A549 (cell line): ENCODE results near the gene MTG2. TPM values are rescaled to one million over a fixed set of nuclear protein-coding genes. Genes with fewer than 3 reads are reported as not detected.

Source experiments
- ATAC-seq, 2 experiments: fragments of 200-7000 bp in 1 of 2; fragments of >200 bp in 1 of 2; cut with Nextera tagmentation in 1 of 2; cut with Tn5 transposase in 1 of 2; 3 replicates each; pipeline versions ENCODE4 v1.8.0 to v1.9.1; 2018 to 2020; ENCODE audit warnings: mild to moderate bottlenecking in 1 of 2, moderate library complexity in 1 of 2
- CTCF ChIA-PET: fragments of 300-600 bp; sonication (Branson Sonifier 250); formaldehyde crosslinking; extraction: SDS; loops from one replicate; lab custom pipeline; 2021; ENCODE audit warnings: antibody characterized with exemption, inconsistent platforms; lab: Yijun Ruan, JAX
- POLR2A ChIA-PET: fragments of 350-600 bp; formaldehyde crosslinking; extraction: SDS; loops from one replicate; lab custom pipeline; 2021; ENCODE audit warnings: antibody characterized with exemption, inconsistent platforms; lab: Yijun Ruan, JAX
- DNase-seq, 2 experiments: peaks; one replicate each; pipeline versions ENCODE4 v3.0.0 to v3.0.0-alpha.2; 2011 to 2016; ENCODE audit warnings: low read depth in 1 of 2, low spot score in 1 of 2
- FAIRE-seq: peaks from 2 replicates; lab custom pipeline; 2011; peaks lifted over from hg19 to GRCh38; lab: Jason Lieb, UNC
- H3K27ac ChIP-seq, 2 experiments: fragments of >200 bp; sonication (Bioruptor Twin); formaldehyde crosslinking; 3 replicates each; pipeline ENCODE4 v1.5.1; 2016 to 2017
- H3K4me1 ChIP-seq: fragments of >200 bp; sonication (Bioruptor Twin); formaldehyde crosslinking; 3 replicates; pipeline ENCODE4 v1.6.1; 2016
- H3K4me2 ChIP-seq: fragments of >200 bp; sonication (Bioruptor Twin); formaldehyde crosslinking; 3 replicates; pipeline ENCODE4 v1.6.1; 2016
- H3K4me3 ChIP-seq: fragments of >200 bp; sonication (Bioruptor Twin); formaldehyde crosslinking; 3 replicates; pipeline ENCODE4 v1.5.1; 2016
- H3K9me3 ChIP-seq: fragments of >200 bp; sonication (Bioruptor Twin); formaldehyde crosslinking; 3 replicates; pipeline ENCODE4 v1.6.1; 2016
- E2F6 ChIP-seq: IDR thresholded peaks from 2 replicates; pipeline ENCODE4 v1.6.1; 2012; ENCODE audit warnings: low read depth, borderline replicate concordance
- GATA3 ChIP-seq: IDR thresholded peaks from 2 replicates; pipeline ENCODE4 v1.6.1; 2012; ENCODE audit warnings: borderline replicate concordance
- HDAC2 ChIP-seq: fragments of 200-600 bp; sonication (generic); IDR thresholded peaks from 2 replicates; pipeline ENCODE4 v1.6.1; 2016
- HEYL ChIP-seq: fragments of 250-450 bp; sonication (Bioruptor Pico); IDR thresholded peaks from 2 replicates; pipeline ENCODE4 v1.8.0; 2021; ENCODE audit warnings: mild to moderate bottlenecking, moderate library complexity
- HMGXB4 ChIP-seq: fragments of 250-450 bp; sonication (Bioruptor Pico); IDR thresholded peaks from 2 replicates; pipeline ENCODE4 v1.5.0; 2021; ENCODE audit warnings: mild to moderate bottlenecking, moderate library complexity, borderline replicate concordance
- HOXA7 ChIP-seq: fragments of 250-450 bp; sonication (Bioruptor Pico); IDR thresholded peaks from 2 replicates; pipeline ENCODE4 v1.5.0; 2020; ENCODE audit warnings: mild to moderate bottlenecking, moderate library complexity
- HOXB5 ChIP-seq: fragments of 250-450 bp; sonication (Bioruptor Pico); IDR thresholded peaks from 2 replicates; pipeline ENCODE4 v1.5.0; 2020; ENCODE audit warnings: mild to moderate bottlenecking, moderate library complexity
- JUN ChIP-seq, 2 experiments: fragments of >200 bp; sonication (Bioruptor Twin); formaldehyde crosslinking; IDR thresholded peaks; 2 replicates in 1 of 2; 3 replicates in 1 of 2; pipeline ENCODE4 v1.6.1; 2016 to 2017
- NFE2L2 ChIP-seq: fragments of 150-350 bp; conservative IDR thresholded peaks from 2 replicates; pipeline ENCODE4 v1.6.1; 2014; ENCODE audit warnings: low read length
- PHF8 ChIP-seq: fragments of 200-600 bp; sonication (generic); IDR thresholded peaks from 2 replicates; pipeline ENCODE4 v1.6.1; 2016; ENCODE audit warnings: low read depth, mild to moderate bottlenecking, antibody characterized with exemption, moderate library complexity, borderline replicate concordance
- RNF2 ChIP-seq: fragments of 200-600 bp; sonication (generic); IDR thresholded peaks from 2 replicates; pipeline ENCODE4 v1.6.1; 2016; ENCODE audit warnings: low read depth, mild to moderate bottlenecking, antibody characterized with exemption, moderate library complexity, borderline replicate concordance
- TFCP2L1 ChIP-seq: fragments of 250-450 bp; sonication (Bioruptor Pico); IDR thresholded peaks from 2 replicates; pipeline ENCODE4 v1.5.0; 2021; ENCODE audit warnings: mild to moderate bottlenecking
- TP53 ChIP-seq: fragments of 250-450 bp; sonication (Bioruptor Pico); IDR thresholded peaks from 2 replicates; pipeline ENCODE4 v1.5.0; 2021; ENCODE audit warnings: mild to moderate bottlenecking, moderate library complexity
- ZFP36 ChIP-seq: fragments of 450-650 bp; IDR thresholded peaks from 2 replicates; pipeline ENCODE4 v1.6.1; 2014; ENCODE audit warnings: borderline replicate concordance; ENCODE audit not compliant: partially characterized antibody
- ZSCAN20 ChIP-seq: fragments of 250-450 bp; sonication (Bioruptor Pico); IDR thresholded peaks from 2 replicates; pipeline ENCODE4 v1.8.0; 2022; ENCODE audit warnings: mild to moderate bottlenecking, moderate library complexity
- WGBS: methylation state at CpG from one replicate; pipeline ENCODE4 v1.1.6; 2017; ENCODE audit errors: missing lambda C conversion rate; 5-methylcytosine and 5-hydroxymethylcytosine counted together
- polyA plus RNA-seq, 4 experiments: library from polyadenylated mRNA; depleted of rRNA in 3 of 4; stranded (reverse); fragments of >200 nt; fragmentation: RNase III in 1 of 4; extraction: RNeasy Plus Mini Kit Qiagen cat#74134 plus additional on column Dnase treatment in 1 of 4; gene quantifications; 2 replicates in 3 of 4; 3 replicates in 1 of 4; pipeline ENCODE4 v1.2.3, GENCODE V29; 2011 to 2017
- TF ChIP-seq, protein P1 (sequence below): fragments of >200 bp; sonication (Bioruptor Twin); formaldehyde crosslinking; IDR thresholded peaks from 2 replicates; pipeline ENCODE4 v1.6.1; 2016
- TF ChIP-seq, protein P2 (sequence below): fragments of >200 bp; sonication (Bioruptor Twin); formaldehyde crosslinking; IDR thresholded peaks from 3 replicates; pipeline ENCODE4 v1.5.1; 2016

MTG2 gene
- polyA plus RNA-seq, 2 of the 4 experiments (the other 2 are of a cell fraction): 21.9 to 28.7 TPM

DNA sequence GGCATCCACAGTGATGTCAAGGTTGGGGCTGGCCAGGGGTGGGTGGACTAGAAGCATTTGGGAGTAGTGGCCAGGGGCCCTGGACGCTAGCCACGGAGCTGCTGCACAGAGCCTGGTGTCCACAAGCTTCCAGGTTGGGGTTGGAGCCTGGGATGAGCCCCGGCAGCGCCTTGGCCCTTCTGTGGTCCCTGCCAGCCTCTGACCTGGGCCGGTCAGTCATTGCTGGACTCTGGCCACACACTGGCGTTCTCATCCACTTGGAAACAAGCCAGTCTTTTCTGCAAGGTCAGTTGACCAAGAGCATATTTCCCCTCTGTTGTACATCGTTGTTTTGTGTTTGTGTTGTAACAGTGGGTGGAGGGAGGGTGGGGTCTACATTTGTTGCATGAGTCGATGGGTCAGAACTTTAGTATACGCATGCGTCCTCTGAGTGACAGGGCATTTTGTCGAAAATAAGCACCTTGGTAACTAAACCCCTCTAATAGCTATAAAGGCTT lies 48.0 kb upstream of the MTG2 start:
- no peak overlapping the region for H3K27ac ChIP-seq
- FAIRE-seq (no peak), DNase-seq (no peak), ATAC-seq (peak in 1 of 2 experiments; percentile 13; a peak in 3 of 6 replicates)
- TF ChIP-seq HOXA7 (CRISPR knock-in tag) (0 out of 2 replicates have a peak, but pooled peaks have one; percentile 30), HEYL (CRISPR knock-in tag) (no peak), TFCP2L1 (CRISPR knock-in tag) (0 out of 2 replicates have a peak, but pooled peaks have one; percentile 33), GATA3 (no peak), TP53 (no peak), NFE2L2 (no peak)
- no peaks in the 10 kb centered on the region for H3K9me3 ChIP-seq
- no peak overlapping the region for H3K4me3 ChIP-seq
- CTCF ChIA-PET: interaction anchor here (0.6 to 5.1 kb wide), 7 partner anchors 8 to 125 kb away, joined by 5 to 75 read pairs (median 13); partner anchors contain the start of gene LSM14B
- H3K4me1 ChIP-seq: no peaks in the 10 kb centered on the region
- 78% methylated on average over 11 of the region's 11 CpGs for WGBS
- POLR2A ChIA-PET: interaction anchor here (1.1 to 2.0 kb wide), 3 partner anchors 13 to 124 kb away, joined by 4 to 8 read pairs (median 5); partner anchors contain the start of gene LSM14B
- no peak overlapping the region for H3K4me2 ChIP-seq

DNA sequence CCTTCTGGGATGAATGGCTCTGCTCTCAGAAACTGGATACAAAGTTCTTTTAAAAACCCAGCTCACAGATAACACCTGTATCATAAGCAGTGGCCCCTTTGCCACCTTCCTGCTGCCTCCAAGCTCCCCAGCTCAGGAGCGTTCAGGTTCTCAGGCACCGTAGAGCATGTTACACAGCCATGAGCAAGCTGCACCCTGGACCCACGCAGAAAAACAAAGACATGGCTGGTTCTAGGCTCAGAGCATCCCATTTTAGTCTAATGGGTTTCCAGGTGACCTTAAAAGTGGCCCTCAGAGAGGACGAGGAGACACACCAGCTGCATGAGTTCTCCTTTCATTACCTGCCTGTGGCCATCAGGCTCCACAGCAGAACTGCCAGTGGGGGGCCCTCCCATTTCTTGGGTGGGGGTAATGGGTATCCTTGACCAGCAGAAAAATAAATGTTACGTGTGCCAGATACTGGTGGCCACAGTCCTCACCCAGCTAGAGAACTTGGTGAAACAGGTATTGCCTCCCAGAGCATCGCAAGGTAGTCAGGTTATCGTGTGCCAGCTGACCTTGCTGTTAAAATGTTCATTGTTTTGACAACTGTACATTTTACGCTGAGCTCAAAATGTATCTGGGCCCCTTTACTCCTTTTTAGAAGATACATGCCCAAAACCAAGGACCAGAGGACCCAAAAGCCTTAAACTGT lies 47.1 kb upstream of the MTG2 start:
- WGBS: 98% methylated on average over 8 of the region's 8 CpGs
- Histone ChIP-seq H3K4me3 (no peak overlapping the region), H3K9me3 (no peaks in the 10 kb centered on the region), H3K4me1 (no peaks in the 10 kb centered on the region; the same call in 2 of the 3 replicates), H3K27ac (no peak overlapping the region), H3K4me2 (no peak overlapping the region)
- ChIA-PET POLR2A (interaction anchor here (1.1 to 2.0 kb wide), 3 partner anchors 14 to 124 kb away, joined by 4 to 8 read pairs (median 4); no protein-coding TSS in a partner anchor), CTCF (interaction anchor here (0.8 to 5.1 kb wide), 15 partner anchors 9 to 160 kb away, joined by 3 to 75 read pairs (median 4); partner anchors contain the start of gene LSM14B)
- no peak for FAIRE-seq
- no peak for DNase-seq
- no peak for ATAC-seq
- no peak for TF ChIP-seq HDAC2
- TF ChIP-seq HOXB5 (CRISPR knock-in tag): no peak
- no peak for TF ChIP-seq HOXA7 (CRISPR knock-in tag)
- no peak for TF ChIP-seq HMGXB4 (CRISPR knock-in tag)
- TF ChIP-seq HEYL (CRISPR knock-in tag): no peak
- no peak; a peak in 1 of 5 replicates for TF ChIP-seq JUN (IDR thresholded peaks at IDR 0.05)
- TF ChIP-seq RNF2: no peak
- TF ChIP-seq GATA3: no peak
- TF ChIP-seq, protein P1, sequence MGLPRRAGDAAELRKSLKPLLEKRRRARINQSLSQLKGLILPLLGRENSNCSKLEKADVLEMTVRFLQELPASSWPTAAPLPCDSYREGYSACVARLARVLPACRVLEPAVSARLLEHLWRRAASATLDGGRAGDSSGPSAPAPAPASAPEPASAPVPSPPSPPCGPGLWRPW: no peak
- TF ChIP-seq ZSCAN20: no peak
- TF ChIP-seq PHF8: no peak
- TF ChIP-seq NFE2L2: no peak
- no peak for TF ChIP-seq E2F6
- no peak for TF ChIP-seq ZFP36
- TF ChIP-seq, protein P2, sequence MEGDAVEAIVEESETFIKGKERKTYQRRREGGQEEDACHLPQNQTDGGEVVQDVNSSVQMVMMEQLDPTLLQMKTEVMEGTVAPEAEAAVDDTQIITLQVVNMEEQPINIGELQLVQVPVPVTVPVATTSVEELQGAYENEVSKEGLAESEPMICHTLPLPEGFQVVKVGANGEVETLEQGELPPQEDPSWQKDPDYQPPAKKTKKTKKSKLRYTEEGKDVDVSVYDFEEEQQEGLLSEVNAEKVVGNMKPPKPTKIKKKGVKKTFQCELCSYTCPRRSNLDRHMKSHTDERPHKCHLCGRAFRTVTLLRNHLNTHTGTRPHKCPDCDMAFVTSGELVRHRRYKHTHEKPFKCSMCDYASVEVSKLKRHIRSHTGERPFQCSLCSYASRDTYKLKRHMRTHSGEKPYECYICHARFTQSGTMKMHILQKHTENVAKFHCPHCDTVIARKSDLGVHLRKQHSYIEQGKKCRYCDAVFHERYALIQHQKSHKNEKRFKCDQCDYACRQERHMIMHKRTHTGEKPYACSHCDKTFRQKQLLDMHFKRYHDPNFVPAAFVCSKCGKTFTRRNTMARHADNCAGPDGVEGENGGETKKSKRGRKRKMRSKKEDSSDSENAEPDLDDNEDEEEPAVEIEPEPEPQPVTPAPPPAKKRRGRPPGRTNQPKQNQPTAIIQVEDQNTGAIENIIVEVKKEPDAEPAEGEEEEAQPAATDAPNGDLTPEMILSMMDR: no peak
